Thyroid gland (tissue), 4 donors: ENCODE measurements around the gene GRB2. TPM values are rescaled to one million over a fixed set of nuclear protein-coding genes. Genes with fewer than 3 reads are reported as not detected.

Source experiments
- DNase-seq, 2 donors: peaks; one replicate each; pipeline ENCODE4 v3.0.0-alpha.2; 2019
- H3K27ac ChIP-seq, 3 donors: fragments of 200-600 bp; sonication (generic); 1 replicate in 2 of 3; 2 replicates in 1 of 3; pipeline ENCODE4 v1.5.1; 2016 to 2019; ENCODE audit warnings: mild to moderate bottlenecking in 1 of 3, moderate library complexity in 1 of 3
- H3K27me3 ChIP-seq: fragments of 200-600 bp; sonication (generic); one replicate; pipeline ENCODE4 v1.5.1; 2019
- H3K36me3 ChIP-seq, 2 donors: fragments of 200-600 bp; sonication (generic); one replicate each; pipeline ENCODE4 v1.5.1; 2016 to 2019
- H3K4me1 ChIP-seq, 2 donors: fragments of 200-600 bp; sonication (generic); one replicate each; pipeline ENCODE4 v1.5.1; 2017 to 2019
- H3K4me3 ChIP-seq, 3 donors: fragments of 200-600 bp; sonication (generic); replicated peaks in 1 of 3; 1 replicate in 2 of 3; 2 replicates in 1 of 3; pipeline ENCODE4 v1.5.1; 2016; ENCODE audit warnings: mild to moderate bottlenecking in 1 of 3
- H3K9me3 ChIP-seq: fragments of 200-600 bp; sonication (generic); one replicate; pipeline ENCODE4 v1.5.1; 2017
- CTCF ChIP-seq, 6 experiments: fragments of 200-600 bp in 3 of 6; fragments of 450-650 bp in 3 of 6; sonication (generic) in 3 of 6; IDR thresholded peaks; one replicate each; pipeline ENCODE4 v1.5.1; 2016 to 2019; ENCODE audit warnings: antibody characterized with exemption in 6 of 6, mild to moderate bottlenecking in 2 of 6, inconsistent platforms in 1 of 6, moderate library complexity in 1 of 6
- POLR2A ChIP-seq, 2 donors: fragments of 450-650 bp; IDR thresholded peaks; one replicate each; pipeline ENCODE4 v1.6.1; 2017; ENCODE audit warnings: antibody characterized with exemption in 2 of 2, mild to moderate bottlenecking in 2 of 2, moderate library complexity in 1 of 2
- WGBS, 2 donors: methylation state at CpG; one replicate each; pipeline ENCODE4 v1.1.5; 2017; 5-methylcytosine and 5-hydroxymethylcytosine counted together
- intact Hi-C: fragments of 100-400 bp; cut with DNase I; formaldehyde crosslinking; loops from one replicate; pipeline ENCODE4 v1.15.1; 2023
- total RNA-seq, 4 donors: library from RNA; depleted of rRNA; stranded (reverse); fragments of >200 nt; gene quantifications; one replicate each; pipeline ENCODE4 v1.2.3, GENCODE V29; 2016

GRB2 gene
- total RNA-seq, 4 donors from 2014 or later = 65.8 to 101 (median 97.3) TPM

GRCh38 chr17:75392559-75392958 lies 12.9 kb downstream of the GRB2 start:
- WGBS, 2 donors = 49 to 61% methylated on average over 3 of the region's 3 CpGs
- no peaks in the 10 kb centered on the region for H3K36me3 ChIP-seq
- intact Hi-C loops = loop anchor here (5.0 kb wide), 1 partner anchor 70 kb away; no protein-coding TSS in a partner anchor
- TF ChIP-seq POLR2A (IDR thresholded peaks at IDR 0.05) = no peak
- no peak for TF ChIP-seq CTCF (IDR thresholded peaks at IDR 0.05)
- DNase-seq = no peak
- no peaks in the 10 kb centered on the region for H3K27me3 ChIP-seq
- no peak overlapping the region for H3K4me3 ChIP-seq
- H3K9me3 ChIP-seq = no peaks in the 10 kb centered on the region
- H3K4me1 ChIP-seq = peaks cover 13 to 29% of the 10 kb centered on the region in 2 donors
- no peak overlapping the region for H3K27ac ChIP-seq

GRCh38 chr17:75390982-75391381 lies 14.5 kb downstream of the GRB2 start:
- Histone ChIP-seq H3K4me3 (no peak overlapping the region), H3K27me3 (no peaks in the 10 kb centered on the region), H3K9me3 (no peaks in the 10 kb centered on the region), H3K27ac (no peak overlapping the region), H3K36me3 (no peaks in the 10 kb centered on the region), H3K4me1 (peaks cover 13 to 29% of the 10 kb centered on the region in 2 donors)
- 35 to 41% methylated on average over 3 of the region's 3 CpGs for WGBS, 2 donors
- no peak for TF ChIP-seq CTCF (IDR thresholded peaks at IDR 0.05)
- no peak for TF ChIP-seq POLR2A (IDR thresholded peaks at IDR 0.05)
- DNase-seq = no peak
- intact Hi-C loops = loop anchor here (5.0 kb wide), 1 partner anchor 69 kb away; no protein-coding TSS in a partner anchor

GRCh38 chr17:75388476-75389030 lies 16.9 kb downstream of the GRB2 start:
- no peaks in the 10 kb centered on the region for H3K9me3 ChIP-seq
- no peak overlapping the region for H3K4me3 ChIP-seq
- WGBS, 2 donors = 55 to 61% methylated on average over 3 of the region's 3 CpGs
- H3K27ac ChIP-seq = no peak overlapping the region
- intact Hi-C loops = no loop called here
- TF ChIP-seq POLR2A (IDR thresholded peaks at IDR 0.05) (no peak), CTCF (IDR thresholded peaks at IDR 0.05) (no peak)
- H3K36me3 ChIP-seq = no peaks in the 10 kb centered on the region
- H3K27me3 ChIP-seq = no peaks in the 10 kb centered on the region
- peaks cover 3 to 16% of the 10 kb centered on the region in 2 donors for H3K4me1 ChIP-seq
- DNase-seq = no peak

GRCh38 chr17:75387771-75388170 lies 17.7 kb downstream of the GRB2 start:
- H3K9me3 ChIP-seq = no peaks in the 10 kb centered on the region
- TF ChIP-seq POLR2A (IDR thresholded peaks at IDR 0.05) (no peak), CTCF (IDR thresholded peaks at IDR 0.05) (no peak)
- intact Hi-C loops = no loop called here
- WGBS, 2 donors = 94% methylated on average over 3 of the region's 3 CpGs
- H3K27ac ChIP-seq = no peak overlapping the region
- no peaks in the 10 kb centered on the region for H3K36me3 ChIP-seq
- DNase-seq = no peak
- no peaks in the 10 kb centered on the region for H3K27me3 ChIP-seq
- H3K4me1 ChIP-seq = peaks cover 0 to 9% of the 10 kb centered on the region in 2 donors
- no peak overlapping the region for H3K4me3 ChIP-seq

GRCh38 chr17:75386430-75386829 lies 19.0 kb downstream of the GRB2 start:
- intact Hi-C loops = no loop called here
- H3K4me1 ChIP-seq = peaks cover 0 to 6% of the 10 kb centered on the region in 2 donors
- no peaks in the 10 kb centered on the region for H3K36me3 ChIP-seq
- TF ChIP-seq POLR2A (IDR thresholded peaks at IDR 0.05) (no peak), CTCF (IDR thresholded peaks at IDR 0.05) (no peak)
- H3K27me3 ChIP-seq = no peaks in the 10 kb centered on the region
- DNase-seq = no peak
- H3K9me3 ChIP-seq = no peaks in the 10 kb centered on the region
- no peak overlapping the region for H3K27ac ChIP-seq
- no peak overlapping the region for H3K4me3 ChIP-seq
